IMR-90 (cell line): ENCODE results near the gene CRAMP1. TPM values are rescaled to one million over a fixed set of nuclear protein-coding genes. Genes with fewer than 3 reads are reported as not detected.

ENCODE experiments used
- ATAC-seq: fragments of 200-7000 bp; cut with Tn5 transposase; 2 replicates; pipeline ENCODE4 v1.9.1; 2020; ENCODE audit warnings: low read depth, mild to moderate bottlenecking, moderate library complexity
- BruUV-seq: library from RNA; stranded (reverse); fragments of 400-500 nt; replicated peaks from 2 replicates; lab custom pipeline; 2021; lab: Mats Ljungman, UMichigan
- CTCF ChIA-PET: fragments of 300-600 bp; formaldehyde crosslinking; extraction: SDS; loops from one replicate; lab custom pipeline; 2021; ENCODE audit warnings: antibody characterized with exemption; lab: Yijun Ruan, JAX
- POLR2A ChIA-PET: fragments of 300-600 bp; sonication (Branson Sonifier 250); formaldehyde crosslinking; loops from one replicate; lab custom pipeline; 2022; ENCODE audit warnings: antibody characterized with exemption; ENCODE audit not compliant: unreplicated experiment; lab: Charles Lee
- DNase-seq: peaks from one replicate; pipeline ENCODE4 v3.0.0; 2013
- H2AFZ ChIP-seq: replicated peaks from 2 replicates; pipeline ENCODE3; 2013; ENCODE audit warnings: low read length, mild to moderate bottlenecking; ENCODE audit not compliant: poor library complexity
- H2AK5ac ChIP-seq: 2 replicates; pipeline ENCODE4 v1.6.1; 2013; ENCODE audit warnings: low read depth, low read length, inconsistent platforms
- H2AK9ac ChIP-seq: replicated peaks from 2 replicates; pipeline ENCODE3; 2013; ENCODE audit warnings: mild to moderate bottlenecking, low read depth, low read length, moderate library complexity; ENCODE audit not compliant: poor library complexity
- H2BK120ac ChIP-seq: 2 replicates; pipeline ENCODE4 v1.6.1; 2013; ENCODE audit warnings: low read depth, low read length, inconsistent platforms
- H2BK15ac ChIP-seq: 3 replicates; pipeline ENCODE4 v1.6.1; 2013; ENCODE audit warnings: low read depth, low read length, inconsistent platforms
- H2BK20ac ChIP-seq: 2 replicates; pipeline ENCODE4 v1.6.1; 2013; ENCODE audit warnings: low read depth, mild to moderate bottlenecking, inconsistent platforms, low read length, moderate library complexity
- H2BK5ac ChIP-seq: 2 replicates; pipeline ENCODE4 v1.6.1; 2013; ENCODE audit warnings: mild to moderate bottlenecking, low read depth, low read length, inconsistent platforms; ENCODE audit not compliant: poor library complexity, severe bottlenecking
- H3K14ac ChIP-seq: replicated peaks from 2 replicates; pipeline ENCODE4 v1.6.1; 2013; ENCODE audit warnings: low read depth, low read length, inconsistent platforms
- H3K18ac ChIP-seq: 2 replicates; pipeline ENCODE4 v1.6.1; 2013; ENCODE audit warnings: low read depth, low read length, control low read depth
- H3K23ac ChIP-seq: 2 replicates; pipeline ENCODE4 v1.6.1; 2013; ENCODE audit warnings: low read depth, low read length, inconsistent platforms
- H3K27ac ChIP-seq: 2 replicates; pipeline ENCODE4 v1.5.1; 2013; ENCODE audit warnings: mild to moderate bottlenecking, control low read depth, low read length; ENCODE audit not compliant: insufficient read depth
- H3K27me3 ChIP-seq: 2 replicates; pipeline ENCODE4 v1.6.1; 2013; ENCODE audit warnings: low read length; ENCODE audit not compliant: control insufficient read depth, insufficient read depth
- H3K36me3 ChIP-seq: 2 replicates; pipeline ENCODE4 v1.6.1; 2013; ENCODE audit warnings: low read length, mixed read lengths; ENCODE audit not compliant: control insufficient read depth, insufficient read depth
- H3K4ac ChIP-seq: 2 replicates; pipeline ENCODE4 v1.6.1; 2013; ENCODE audit warnings: low read depth, low read length, inconsistent platforms
- H3K4me1 ChIP-seq: 2 replicates; pipeline ENCODE4 v1.6.1; 2013; ENCODE audit warnings: low read length, mixed read lengths; ENCODE audit not compliant: control insufficient read depth, insufficient read depth
- H3K4me2 ChIP-seq: 2 replicates; pipeline ENCODE4 v1.6.1; 2013; ENCODE audit warnings: low read depth, mild to moderate bottlenecking, control low read depth, low read length, moderate library complexity
- H3K4me3 ChIP-seq: 2 replicates; pipeline ENCODE4 v1.5.1; 2013; ENCODE audit warnings: low read depth, mild to moderate bottlenecking, control low read depth, low read length, moderate library complexity; ENCODE audit not compliant: insufficient read depth
- H3K56ac ChIP-seq: 2 replicates; pipeline ENCODE4 v1.6.1; 2013; ENCODE audit warnings: low read length, inconsistent platforms; ENCODE audit not compliant: insufficient read depth; ENCODE audit errors: extremely low read depth
- H3K79me1 ChIP-seq, 2 experiments: 2 replicates each; pipeline ENCODE4 v1.6.1; 2013; ENCODE audit warnings: low read length in 2 of 2, inconsistent platforms in 1 of 2, low read depth in 1 of 2
- H3K9ac ChIP-seq: 2 replicates; pipeline ENCODE4 v1.6.1; 2013; ENCODE audit warnings: low read depth, low read length, control low read depth
- H3K9me1 ChIP-seq: 2 replicates; pipeline ENCODE4 v1.6.1; 2013; ENCODE audit warnings: low read length, inconsistent platforms; ENCODE audit not compliant: insufficient read depth
- H3K9me3 ChIP-seq: 2 replicates; pipeline ENCODE4 v1.6.1; 2013; ENCODE audit warnings: low read length; ENCODE audit not compliant: control insufficient read depth, insufficient read depth
- H4K20me1 ChIP-seq: 2 replicates; pipeline ENCODE4 v1.6.1; 2013; ENCODE audit warnings: low read length, inconsistent platforms; ENCODE audit not compliant: insufficient read depth
- H4K5ac ChIP-seq: 2 replicates; pipeline ENCODE4 v1.6.1; 2013; ENCODE audit warnings: mild to moderate bottlenecking, low read depth, low read length, control low read depth
- H4K8ac ChIP-seq, 2 experiments: 2 replicates each; pipeline ENCODE4 v1.6.1; 2013; ENCODE audit warnings: low read depth in 2 of 2, low read length in 2 of 2, control low read depth in 1 of 2, inconsistent platforms in 1 of 2
- H4K91ac ChIP-seq: 2 replicates; pipeline ENCODE4 v1.6.1; 2013; ENCODE audit warnings: low read depth, low read length, inconsistent platforms; ENCODE audit not compliant: insufficient read depth
- RFX5 ChIP-seq: IDR thresholded peaks from 2 replicates; pipeline ENCODE4 v1.8.0; 2012; ENCODE audit warnings: low read depth, mild to moderate bottlenecking, low read length, moderate library complexity
- WGBS, 2 experiments: methylation state at CpG; one replicate each; pipeline versions ENCODE4 v1.1.5 to v1.1.7; 2013; ENCODE audit warnings: missing lambda C conversion rate in 2 of 2; ENCODE audit not compliant: insufficient read length in 1 of 2; ENCODE audit errors: extremely low coverage in 2 of 2; 5-methylcytosine and 5-hydroxymethylcytosine counted together
- dilution Hi-C: fragments of 300-500 bp; cut with HindIII; formaldehyde crosslinking; loops from one replicate; pipeline ENCODE4 v1.14.3; 2018; ENCODE audit warnings: low sequenced_read_pairs; ENCODE audit not compliant: unreplicated experiment
- in situ Hi-C: fragments of 300-500 bp; cut with MboI; formaldehyde crosslinking; loops from 3 replicates; pipeline ENCODE4 v1.14.3; 2019; ENCODE audit warnings: low sequenced_read_pairs, inconsistent platforms, mixed read lengths
- intact Hi-C: fragments of 100-400 bp; cut with micrococcal nuclease; formaldehyde crosslinking; loops from 2 replicates; pipeline ENCODE4 v1.10.0; 2022
- polyA plus RNA-seq, 3 experiments: library from polyadenylated mRNA; depleted of rRNA; stranded (reverse); fragments of >200 nt; gene quantifications; 2 replicates each; pipeline ENCODE4 v1.2.3, GENCODE V29; 2012; ENCODE audit warnings: low replicate concordance in 1 of 3
- total RNA-seq: library from RNA; depleted of rRNA; stranded (reverse); fragments of >200 nt; gene quantifications from 2 replicates; pipeline ENCODE4 v1.2.3, GENCODE V29; 2012

Gene CRAMP1
- total and polyA plus RNA-seq, 2 of the 4 experiments (the other 2 are of a cell fraction) = 3.2 to 12.0 TPM

- H3K4me1 ChIP-seq = peaks cover 8% of the 10 kb centered on the region
- dilution Hi-C loops = no loop called here
- TF ChIP-seq RFX5 = no peak
- no peak overlapping the region for H3K18ac ChIP-seq
- no peak overlapping the region for H3K4me2 ChIP-seq
- peak overlapping the region; percentile 61; the same call in 1 of the 2 replicates for H3K4ac ChIP-seq
- no peak overlapping the region for H3K27ac ChIP-seq
- peaks cover 24% of the 10 kb centered on the region for H3K9me1 ChIP-seq
- POLR2A ChIA-PET = no interaction called here
- peaks cover 64% of the 10 kb centered on the region for H3K36me3 ChIP-seq
- H2AK9ac ChIP-seq = peak overlapping the region; percentile 7
- H4K20me1 ChIP-seq = peaks cover 11% of the 10 kb centered on the region
- in situ Hi-C loops = no loop called here
- H3K9ac ChIP-seq = no peak overlapping the region
- DNase-seq (no peak), ATAC-seq (no peak)
- H3K27me3 ChIP-seq = no peaks in the 10 kb centered on the region
- no peak overlapping the region for H3K56ac ChIP-seq
- no peak overlapping the region for H3K14ac ChIP-seq
- no peak overlapping the region for H4K5ac ChIP-seq
- intact Hi-C loops = no loop called here
- H4K8ac ChIP-seq = no peak overlapping the region
- BruUV-seq = no TSS peak
- CTCF ChIA-PET = interaction anchor here (0.6 kb wide), 1 partner anchor 1244 kb away, joined by 3 read pairs; no protein-coding TSS in a partner anchor
- peaks cover 9 to 50% of the 10 kb centered on the region in 2 experiments for H3K79me1 ChIP-seq
- peak overlapping the region; percentile 41 for H2BK5ac ChIP-seq
- 0 out of 2 replicates have a peak overlapping the region, but pooled peaks have one; percentile 32 for H3K23ac ChIP-seq
- H2BK15ac ChIP-seq = no peak overlapping the region
- H4K91ac ChIP-seq = no peak overlapping the region
- H2BK20ac ChIP-seq = no peak overlapping the region
- H2AFZ ChIP-seq = no peak overlapping the region
- peak overlapping the region; percentile 24; the same call in 1 of the 2 replicates for H2AK5ac ChIP-seq
- H2BK120ac ChIP-seq = peak overlapping the region; percentile 76; the same call in 1 of the 2 replicates
- no peak overlapping the region for H3K4me3 ChIP-seq
- WGBS, 2 experiments = 83% methylated on average over 2 of the region's 7 CpGs; no CpG with 5 or more reads in 1 of the 2 experiments
- no peaks in the 10 kb centered on the region for H3K9me3 ChIP-seq
These were observed 62.1 kb downstream of the CRAMP1 start for GRCh38 chr16:1674306-1674705.
